NCI-H187 (cell line): ENCODE measurements around the gene KRT2.

Source experiments
- DNase-seq, 2 experiments: peaks; one replicate each; lab custom pipeline; 2025; lab: John Stamatoyannopoulos, UW

The KRT2 gene

GRCh38 chr12:52663420-52663819 lies 11.4 kb upstream of the KRT2 start:
- DNase-seq, result no peak

GRCh38 chr12:52662918-52663229 lies 10.9 kb upstream of the KRT2 start:
- no peak for DNase-seq

GRCh38 chr12:52662093-52662917 lies 10.3 kb upstream of the KRT2 start:
- no peak for DNase-seq

- DNase-seq, result no peak
These were observed 9.7 kb upstream of the KRT2 start for GRCh38 chr12:52661668-52662067.

GRCh38 chr12:52660934-52661499 lies 9.0 kb upstream of the KRT2 start:
- DNase-seq, result no peak

- no peak for DNase-seq
These were observed 7.9 kb upstream of the KRT2 start for GRCh38 chr12:52659951-52660350.

- DNase-seq, result no peak
These were observed 7.4 kb upstream of the KRT2 start for GRCh38 chr12:52659395-52659794.

- DNase-seq, result no peak
These were observed 6.2 kb upstream of the KRT2 start for GRCh38 chr12:52658196-52658595.

GRCh38 chr12:52657250-52657902 lies 5.4 kb upstream of the KRT2 start:
- no peak for DNase-seq

- no peak for DNase-seq
These were observed 4.6 kb upstream of the KRT2 start for GRCh38 chr12:52656616-52657015.

GRCh38 chr12:52655720-52656124 lies 3.7 kb upstream of the KRT2 start:
- DNase-seq, result no peak

GRCh38 chr12:52655251-52655650 lies 3.2 kb upstream of the KRT2 start:
- no peak for DNase-seq

GRCh38 chr12:52650520-52651081 lies 1.4 kb downstream of the KRT2 start:
- no peak for DNase-seq

- DNase-seq, result no peak
These were observed 2.9 kb downstream of the KRT2 start for GRCh38 chr12:52649066-52649465.

GRCh38 chr12:52648012-52648550 lies 3.9 kb downstream of the KRT2 start:
- DNase-seq, result no peak

GRCh38 chr12:52647601-52648000 lies 4.4 kb downstream of the KRT2 start:
- no peak for DNase-seq

- DNase-seq, result no peak
These were observed 5.4 kb downstream of the KRT2 start for GRCh38 chr12:52646613-52647012.

GRCh38 chr12:52645982-52646381 lies 6.0 kb downstream of the KRT2 start:
- DNase-seq, result no peak

GRCh38 chr12:52645120-52645761 lies 6.8 kb downstream of the KRT2 start:
- DNase-seq, result no peak

- DNase-seq, result no peak
These were observed 8.0 kb downstream of the KRT2 start for GRCh38 chr12:52644078-52644415.

GRCh38 chr12:52643233-52644077 lies 8.6 kb downstream of the KRT2 start:
- DNase-seq, result no peak

GRCh38 chr12:52641468-52641867 lies 10.5 kb downstream of the KRT2 start:
- no peak for DNase-seq
